Stimulated activated CD4-positive, alpha-beta T cell treated with anti-CD3 and anti-CD28 coated beads, Interleukin-15, amount 100 ng/mL, for 1 hour (primary cell): Measurements from ENCODE around the gene ZNF30.
"Not testable (repeated sequence)": the region's sequence is repeated elsewhere in the genome, so short reads cannot be mapped to it uniquely, and the experiment has no call there.

Experiments used
- DNase-seq, 2 donors: peaks; one replicate each; pipeline ENCODE4 v3.0.0-alpha.2; 2020; ENCODE audit warnings: low read depth in 1 of 2, low spot score in 1 of 2

Gene ZNF30

GRCh38 chr19:34985249-34986022 is 58.7 kb downstream of the ZNF30 start:
- no peak for DNase-seq

- no peak for DNase-seq
Observed at GRCh38 chr19:34988119-34988518, 61.4 kb downstream of the ZNF30 start.

- no peak for DNase-seq
Observed at GRCh38 chr19:34989298-34989697, 62.6 kb downstream of the ZNF30 start.

GRCh38 chr19:34990578-34991192 is 64.0 kb downstream of the ZNF30 start:
- no peak for DNase-seq

- DNase-seq, result no peak
Observed at GRCh38 chr19:34991542-34992333, 65.0 kb downstream of the ZNF30 start.

GRCh38 chr19:34992582-34992981 is 65.9 kb downstream of the ZNF30 start:
- DNase-seq, result not testable (repeated sequence)

GRCh38 chr19:34994286-34994642 is 67.6 kb downstream of the ZNF30 start:
- DNase-seq, result no peak
